Panc1 (cell line): ENCODE results near the gene CBX2. TPM values are rescaled to one million over a fixed set of nuclear protein-coding genes. Genes with fewer than 3 reads are reported as not detected.

Source experiments
- ATAC-seq: fragments of 200-7000 bp; cut with Tn5 transposase; 2 replicates; pipeline ENCODE4 v1.9.1; 2020; ENCODE audit warnings: mild to moderate bottlenecking, moderate library complexity
- BruUV-seq: library from RNA; stranded (reverse); fragments of 400-500 nt; replicated peaks from 2 replicates; lab custom pipeline; 2021; lab: Mats Ljungman, UMichigan
- CTCF ChIA-PET: fragments of 300-600 bp; sonication (Branson Sonifier 250); formaldehyde crosslinking; loops from one replicate; lab custom pipeline; 2022; ENCODE audit warnings: antibody characterized with exemption; lab: Charles Lee
- POLR2A ChIA-PET: fragments of 300-600 bp; sonication (Branson Sonifier 250); formaldehyde crosslinking; loops from one replicate; lab custom pipeline; 2022; ENCODE audit warnings: antibody characterized with exemption; lab: Charles Lee
- DNase-seq: peaks from one replicate; pipeline ENCODE4 v3.0.0-alpha.2; 2010; ENCODE audit warnings: low read depth, low spot score
- H3K27ac ChIP-seq: 2 replicates; pipeline ENCODE4 v1.5.1; 2011; ENCODE audit warnings: mild to moderate bottlenecking, low read length, inconsistent platforms
- H3K27me3 ChIP-seq: fragments of 200-500 bp; sonication (Bioruptor generic); 2 replicates; pipeline ENCODE4 v1.6.0; 2014; ENCODE audit warnings: low read length, inconsistent platforms; ENCODE audit not compliant: control insufficient read depth, insufficient read depth
- H3K36me3 ChIP-seq: fragments of 200-500 bp; sonication (Bioruptor generic); 2 replicates; pipeline ENCODE4 v1.5.1; 2014; ENCODE audit warnings: inconsistent platforms, mild to moderate bottlenecking, low read length, moderate library complexity; ENCODE audit not compliant: control insufficient read depth, insufficient read depth
- H3K4me1 ChIP-seq: 2 replicates; pipeline ENCODE4 v1.5.1; 2011; ENCODE audit warnings: inconsistent platforms, mild to moderate bottlenecking, low read length, moderate library complexity; ENCODE audit not compliant: control insufficient read depth, insufficient read depth
- H3K4me3 ChIP-seq, 2 experiments: 2 replicates each; pipeline ENCODE4 v1.5.1; 2011 to 2012; ENCODE audit warnings: low read depth in 2 of 2, low read length in 2 of 2, mild to moderate bottlenecking in 2 of 2, inconsistent platforms in 1 of 2, moderate library complexity in 1 of 2
- H3K9me3 ChIP-seq: fragments of 200-500 bp; sonication (Bioruptor generic); 2 replicates; pipeline ENCODE4 v1.5.1; 2014; ENCODE audit warnings: low read depth, mild to moderate bottlenecking, inconsistent platforms, low read length, moderate library complexity; ENCODE audit not compliant: control insufficient read depth, insufficient read depth
- CTCF ChIP-seq: fragments of 450-650 bp; IDR thresholded peaks from 2 replicates; pipeline ENCODE4 v1.5.1; 2017; ENCODE audit warnings: mild to moderate bottlenecking
- POLR2AphosphoS5 ChIP-seq: IDR thresholded peaks from 2 replicates; pipeline ENCODE4 v1.6.1; 2012; ENCODE audit warnings: mild to moderate bottlenecking, low read depth, low read length, moderate library complexity
- SIN3A ChIP-seq: IDR thresholded peaks from 2 replicates; pipeline ENCODE4 v1.6.1; 2012; ENCODE audit warnings: low read depth, mild to moderate bottlenecking, low read length, moderate library complexity, borderline replicate concordance; ENCODE audit not compliant: insufficient read depth
- TCF7L2 ChIP-seq: IDR thresholded peaks from 2 replicates; pipeline ENCODE4 v1.6.1; 2011; ENCODE audit warnings: mild to moderate bottlenecking, low read depth, low read length, inconsistent platforms
- in situ Hi-C: cut with HindIII; loops from 2 replicates; pipeline ENCODE4 v1.10.0; 2016; ENCODE audit warnings: low sequenced_read_pairs, low pct_unique_long_range_greater_than_20kb
- intact Hi-C: fragments of 100-400 bp; cut with micrococcal nuclease; formaldehyde crosslinking; loops from one replicate; pipeline ENCODE4 v1.10.0; 2022; ENCODE audit not compliant: unreplicated experiment
- total RNA-seq: library from RNA; stranded (reverse); gene quantifications from one replicate; pipeline ENCODE4 v1.2.1, GENCODE V29; 2021; ENCODE audit not compliant: unreplicated experiment
- TF ChIP-seq, protein P1 (sequence below), 2 experiments: IDR thresholded peaks; 2 replicates each; pipeline ENCODE4 v1.6.1; 2011 to 2012; ENCODE audit warnings: low read depth in 2 of 2, control low read depth in 1 of 2, low read length in 1 of 2, mild to moderate bottlenecking in 1 of 2, moderate library complexity in 1 of 2; ENCODE audit not compliant: insufficient read depth in 1 of 2

The CBX2 gene
- total RNA-seq, 1 experiment from 2014 or later, result 9.0 TPM

DNA sequence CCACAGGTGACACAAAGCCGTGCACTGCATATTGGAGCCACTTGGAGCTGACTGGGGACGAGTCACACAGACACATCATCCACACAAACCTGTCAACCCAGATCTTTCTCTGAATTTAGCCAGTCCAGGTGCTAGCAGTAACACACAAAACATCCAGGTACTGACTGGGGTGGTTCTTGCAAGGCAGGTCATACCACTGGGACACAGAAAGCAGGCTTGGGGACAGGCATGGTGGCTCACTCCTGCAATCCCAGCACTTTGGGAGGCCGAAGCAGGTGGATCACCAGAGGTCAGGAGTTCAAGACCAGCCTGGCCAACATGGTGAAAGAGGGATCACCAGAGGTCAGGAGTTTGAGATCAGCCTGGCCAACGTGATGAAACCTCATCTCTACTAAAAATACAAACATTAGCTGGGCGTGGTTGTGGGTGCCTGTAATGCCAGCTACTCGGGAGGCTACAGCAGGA, 32.3 kb upstream of the CBX2 start:
- no peak overlapping the region for H3K27ac ChIP-seq
- in situ Hi-C loops (no loop called here), intact Hi-C loops (loop anchor here (10.0 kb wide), 1 partner anchor 89 kb away; the partner anchor contains the start of gene CBX4)
- TF ChIP-seq CTCF, result no peak
- no peak for ATAC-seq
- H3K4me1 ChIP-seq, result peaks cover 8% of the 10 kb centered on the region; the same call in 1 of the 2 replicates
- no peaks in the 10 kb centered on the region for H3K9me3 ChIP-seq
- no peak for DNase-seq
- no TSS peak for BruUV-seq
- H3K4me3 ChIP-seq, result no peak overlapping the region
- no peaks in the 10 kb centered on the region for H3K36me3 ChIP-seq
- 0 out of 2 replicates have a peak, but pooled peaks cover 3% of the 10 kb centered on the region for H3K27me3 ChIP-seq
- ChIA-PET POLR2A (interaction anchor here (0.7 kb wide), 1 partner anchor 33 kb away, joined by 4 read pairs; no protein-coding TSS in a partner anchor), CTCF (interaction anchor here (0.5 to 1.6 kb wide), 10 partner anchors 13 to 1102 kb away, joined by 3 to 6 read pairs (median 4); partner anchors contain the start of gene CBX8)

DNA sequence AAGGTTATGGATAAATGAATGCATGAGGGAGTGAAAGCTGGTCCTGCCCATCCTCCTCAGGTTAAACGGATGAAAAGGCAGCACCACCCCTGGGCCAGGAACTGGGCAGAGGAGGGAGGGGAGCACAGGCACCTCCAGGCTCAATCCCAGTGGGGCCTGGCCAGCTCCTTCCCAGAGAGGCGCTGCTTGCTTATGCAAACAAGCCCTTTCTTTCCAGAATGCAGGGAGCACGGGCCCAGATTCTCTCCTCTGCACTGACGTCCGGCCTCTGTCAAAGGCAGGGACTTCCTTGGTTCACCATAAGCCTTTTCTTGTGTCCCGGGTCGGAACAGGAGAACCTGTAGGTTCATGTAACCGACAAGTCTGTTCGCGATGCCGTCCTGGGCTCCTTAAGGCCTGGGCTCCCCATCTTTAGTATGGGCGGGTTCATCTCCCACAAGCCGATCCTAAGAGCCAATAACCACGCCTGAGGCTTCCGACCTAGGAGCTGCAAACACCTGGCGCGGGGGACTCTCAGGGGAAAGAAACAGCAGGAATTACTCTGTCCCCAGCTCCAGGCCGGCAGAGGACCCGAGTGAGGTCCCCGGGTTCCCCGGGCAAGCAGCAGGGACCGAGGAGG, 30.9 kb upstream of the CBX2 start:
- TF ChIP-seq POLR2AphosphoS5, result no peak
- no peak for TF ChIP-seq TCF7L2
- TF ChIP-seq SIN3A, result no peak
- TF ChIP-seq, protein P1, sequence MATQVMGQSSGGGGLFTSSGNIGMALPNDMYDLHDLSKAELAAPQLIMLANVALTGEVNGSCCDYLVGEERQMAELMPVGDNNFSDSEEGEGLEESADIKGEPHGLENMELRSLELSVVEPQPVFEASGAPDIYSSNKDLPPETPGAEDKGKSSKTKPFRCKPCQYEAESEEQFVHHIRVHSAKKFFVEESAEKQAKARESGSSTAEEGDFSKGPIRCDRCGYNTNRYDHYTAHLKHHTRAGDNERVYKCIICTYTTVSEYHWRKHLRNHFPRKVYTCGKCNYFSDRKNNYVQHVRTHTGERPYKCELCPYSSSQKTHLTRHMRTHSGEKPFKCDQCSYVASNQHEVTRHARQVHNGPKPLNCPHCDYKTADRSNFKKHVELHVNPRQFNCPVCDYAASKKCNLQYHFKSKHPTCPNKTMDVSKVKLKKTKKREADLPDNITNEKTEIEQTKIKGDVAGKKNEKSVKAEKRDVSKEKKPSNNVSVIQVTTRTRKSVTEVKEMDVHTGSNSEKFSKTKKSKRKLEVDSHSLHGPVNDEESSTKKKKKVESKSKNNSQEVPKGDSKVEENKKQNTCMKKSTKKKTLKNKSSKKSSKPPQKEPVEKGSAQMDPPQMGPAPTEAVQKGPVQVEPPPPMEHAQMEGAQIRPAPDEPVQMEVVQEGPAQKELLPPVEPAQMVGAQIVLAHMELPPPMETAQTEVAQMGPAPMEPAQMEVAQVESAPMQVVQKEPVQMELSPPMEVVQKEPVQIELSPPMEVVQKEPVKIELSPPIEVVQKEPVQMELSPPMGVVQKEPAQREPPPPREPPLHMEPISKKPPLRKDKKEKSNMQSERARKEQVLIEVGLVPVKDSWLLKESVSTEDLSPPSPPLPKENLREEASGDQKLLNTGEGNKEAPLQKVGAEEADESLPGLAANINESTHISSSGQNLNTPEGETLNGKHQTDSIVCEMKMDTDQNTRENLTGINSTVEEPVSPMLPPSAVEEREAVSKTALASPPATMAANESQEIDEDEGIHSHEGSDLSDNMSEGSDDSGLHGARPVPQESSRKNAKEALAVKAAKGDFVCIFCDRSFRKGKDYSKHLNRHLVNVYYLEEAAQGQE (IDR thresholded peaks at IDR 0.05; ENCODE audit: insufficient read depth in 1 of 2, low read depth in 2 of 2, low read length in 1 of 2), result no peak
- TF ChIP-seq CTCF, result no peak
- 0 out of 2 replicates have a peak, but pooled peaks cover 3% of the 10 kb centered on the region for H3K27me3 ChIP-seq

More for the DNA sequence above, 30.9 kb upstream of the CBX2 start:
- Histone ChIP-seq H3K4me3 (no peak overlapping the region), H3K36me3 (no peaks in the 10 kb centered on the region), H3K4me1 (peaks cover 8% of the 10 kb centered on the region; the same call in 1 of the 2 replicates), H3K27ac (no peak overlapping the region), H3K9me3 (no peaks in the 10 kb centered on the region)
- ATAC-seq (0 out of 2 replicates have a peak, but pooled peaks have one; percentile 28), DNase-seq (no peak)
- ChIA-PET CTCF (interaction anchor here (0.6 to 1.6 kb wide), 4 partner anchors 50 to 305 kb away, joined by 3 to 5 read pairs (median 4); partner anchors contain the start of gene CBX8), POLR2A (no interaction called here)
- in situ Hi-C loops, result no loop called here
- BruUV-seq, result no TSS peak
- intact Hi-C loops, result loop anchor here (10.0 kb wide), 1 partner anchor 88 kb away; the partner anchor contains the start of gene CBX4
